LNCaP clone FGC (cell line): Measurements from ENCODE around the gene POU2AF1.
"Not testable (repeated sequence)": the region's sequence is repeated elsewhere in the genome, so short reads cannot be mapped to it uniquely, and the experiment has no call there.

Source experiments
- DNase-seq: peaks from one replicate; pipeline ENCODE4 v3.0.0-alpha.2; 2011; ENCODE audit warnings: low read depth
- H3K4me3 ChIP-seq: 2 replicates; pipeline ENCODE4 v1.5.1; 2011; ENCODE audit warnings: mild to moderate bottlenecking, low read depth, low read length, control low read depth
- CTCF ChIP-seq: IDR thresholded peaks from 2 replicates; pipeline ENCODE4 v1.5.1; 2012; ENCODE audit warnings: mild to moderate bottlenecking; ENCODE audit not compliant: control insufficient read depth, insufficient read depth; ENCODE audit errors: extremely low read depth

POU2AF1 gene

GRCh38 chr11:111405551-111405950, 26.5 kb upstream of the POU2AF1 start:
- no peak for TF ChIP-seq CTCF
- no peak overlapping the region for H3K4me3 ChIP-seq
- no peak for DNase-seq

DNA sequence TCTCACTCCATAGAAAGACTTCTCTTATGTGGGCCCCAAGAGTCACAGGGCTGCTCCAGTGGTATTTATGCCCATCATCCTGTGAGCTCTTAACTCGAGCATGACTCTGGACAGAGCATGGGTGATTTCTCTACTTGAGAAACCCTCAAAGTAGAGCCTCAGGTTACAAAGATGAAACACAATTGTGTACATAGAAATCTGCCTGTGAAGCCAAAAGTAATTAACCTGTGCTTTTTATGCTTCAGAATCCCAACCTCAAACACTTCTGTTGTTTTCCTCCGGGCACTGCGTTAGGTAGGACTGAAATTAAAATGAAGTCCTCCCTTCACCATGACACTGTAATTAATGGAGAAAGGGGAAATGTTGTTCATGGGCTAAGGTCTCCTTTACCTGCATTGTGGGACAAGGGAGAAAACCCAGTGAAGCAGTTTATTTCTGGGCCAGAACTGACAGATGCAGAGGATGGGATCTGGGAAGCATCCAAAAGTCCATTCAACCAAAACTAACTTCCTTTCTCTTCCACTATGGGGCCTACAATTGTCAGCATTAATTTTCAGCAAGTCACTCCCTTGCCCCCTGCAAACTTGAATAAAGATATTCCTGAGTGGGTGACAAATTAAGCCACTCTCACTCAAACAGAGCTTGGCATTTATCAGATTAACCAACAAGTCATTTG, 24.1 kb upstream of the POU2AF1 start:
- DNase-seq = no peak
- no peak for TF ChIP-seq CTCF
- H3K4me3 ChIP-seq = no peak overlapping the region

DNA sequence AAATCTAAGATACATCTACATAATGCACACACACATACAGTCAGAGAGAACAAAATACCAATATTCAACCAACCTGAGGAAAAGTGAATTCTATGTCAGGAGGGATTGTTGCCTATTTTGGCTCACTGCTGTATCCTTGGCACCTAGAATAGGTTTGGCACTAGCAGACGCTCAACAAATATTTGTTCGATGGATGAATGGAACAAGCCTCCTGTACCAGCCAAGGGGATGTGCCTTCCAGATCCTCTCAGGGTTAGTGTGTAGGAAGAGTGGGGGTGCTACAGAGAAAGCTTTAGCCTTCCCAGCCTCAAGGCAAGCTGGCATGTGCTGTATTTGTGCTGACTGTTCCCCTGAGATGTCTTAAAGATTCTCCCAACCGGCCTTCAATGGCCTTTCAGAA, 23.3 kb upstream of the POU2AF1 start:
- TF ChIP-seq CTCF = no peak
- peak; percentile 87 for DNase-seq
- no peak overlapping the region for H3K4me3 ChIP-seq

GRCh38 chr11:111401957-111402356, 22.9 kb upstream of the POU2AF1 start:
- not testable (repeated sequence) for DNase-seq, H3K4me3 ChIP-seq

DNA sequence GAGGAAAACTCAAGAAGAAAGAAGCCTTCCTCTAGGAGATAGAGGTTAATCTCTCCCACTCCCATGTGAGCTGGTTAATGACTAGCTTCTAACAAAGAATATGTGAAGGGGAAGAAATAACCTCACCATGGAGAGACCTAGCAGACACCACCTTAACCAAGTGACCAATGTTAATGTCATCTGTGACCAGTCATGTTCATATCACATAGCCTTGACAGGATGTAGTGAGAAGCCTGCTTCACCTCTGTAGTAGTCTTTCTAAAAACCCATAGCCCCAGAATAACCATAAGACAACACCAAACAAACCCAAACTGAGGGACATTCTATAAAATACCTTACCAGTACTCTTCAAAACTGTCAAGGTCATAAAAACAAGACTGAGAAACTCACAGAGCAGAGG, 21.5 kb upstream of the POU2AF1 start:
- TF ChIP-seq CTCF = no peak
- DNase-seq = no peak
- H3K4me3 ChIP-seq = no peak overlapping the region

DNA sequence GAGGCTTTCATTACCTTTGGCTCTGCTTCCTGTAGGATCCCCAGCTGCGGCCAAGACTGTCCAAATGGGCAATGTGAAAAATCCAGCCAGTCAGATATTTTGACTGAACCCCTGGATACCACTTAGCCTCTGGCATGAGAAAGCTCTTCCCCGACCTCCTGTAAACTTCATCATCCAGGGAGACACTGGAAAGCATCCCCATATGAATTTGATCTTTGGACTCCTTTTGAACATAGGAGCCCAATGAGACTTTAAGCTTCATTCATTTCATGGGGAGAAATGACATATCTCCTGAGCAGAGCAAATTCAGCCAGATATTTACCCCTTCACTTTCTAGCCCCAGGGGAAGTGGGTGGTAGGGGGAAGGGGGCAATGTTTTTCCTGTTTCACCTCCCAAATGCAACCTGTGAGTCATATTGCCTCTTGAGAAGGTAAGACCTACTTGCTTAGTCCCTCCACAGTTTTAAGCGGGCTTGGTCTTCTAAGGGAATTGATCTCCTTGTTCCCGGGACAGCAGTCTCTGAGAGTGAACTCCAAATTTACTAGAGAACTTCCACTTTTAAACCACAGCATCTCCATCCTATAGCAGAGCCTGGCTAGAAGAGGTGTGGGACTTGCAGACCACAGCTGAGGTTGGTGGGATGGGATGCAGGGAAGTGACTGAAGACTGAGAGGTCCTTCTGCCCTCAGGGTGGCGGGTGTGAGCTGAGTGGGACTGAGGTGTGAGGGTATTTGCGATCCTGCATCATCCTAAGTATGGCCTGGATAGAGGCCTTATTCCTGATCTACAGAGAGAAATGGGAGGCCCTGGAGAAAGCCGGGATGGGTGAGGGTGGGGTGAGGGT, 20.3 kb upstream of the POU2AF1 start:
- H3K4me3 ChIP-seq = no peak overlapping the region
- DNase-seq = no peak
- TF ChIP-seq CTCF = no peak

GRCh38 chr11:111397034-111397433, 18.0 kb upstream of the POU2AF1 start:
- no peak overlapping the region for H3K4me3 ChIP-seq
- DNase-seq = no peak
- no peak for TF ChIP-seq CTCF
